ENCODE results near the gene SLC25A33.
"Not testable (repeated sequence)": the region's sequence is repeated elsewhere in the genome, so short reads cannot be mapped to it uniquely, and the experiment has no call there.

The SLC25A33 gene

DNA sequence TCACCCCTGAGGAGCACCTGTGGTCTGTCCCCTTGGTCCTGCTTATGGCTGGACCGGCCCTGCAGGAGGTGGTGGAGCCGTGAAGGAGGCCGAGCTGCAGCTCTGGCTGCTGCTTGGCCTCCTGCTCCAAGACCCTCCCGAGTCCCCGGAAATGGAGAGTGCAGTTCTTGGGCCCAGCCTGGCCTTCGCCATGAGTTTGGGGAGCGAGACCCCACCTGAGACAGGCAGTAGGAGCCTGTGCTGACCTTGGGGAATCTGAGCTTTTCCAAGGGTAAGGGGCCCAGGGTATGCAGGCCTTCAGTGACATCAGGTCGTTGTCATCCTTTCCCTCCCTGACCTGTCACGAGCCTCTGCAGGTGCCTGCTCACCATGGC is 63.5 kb downstream of the SLC25A33 start:
- DNase-seq: no peak

DNA sequence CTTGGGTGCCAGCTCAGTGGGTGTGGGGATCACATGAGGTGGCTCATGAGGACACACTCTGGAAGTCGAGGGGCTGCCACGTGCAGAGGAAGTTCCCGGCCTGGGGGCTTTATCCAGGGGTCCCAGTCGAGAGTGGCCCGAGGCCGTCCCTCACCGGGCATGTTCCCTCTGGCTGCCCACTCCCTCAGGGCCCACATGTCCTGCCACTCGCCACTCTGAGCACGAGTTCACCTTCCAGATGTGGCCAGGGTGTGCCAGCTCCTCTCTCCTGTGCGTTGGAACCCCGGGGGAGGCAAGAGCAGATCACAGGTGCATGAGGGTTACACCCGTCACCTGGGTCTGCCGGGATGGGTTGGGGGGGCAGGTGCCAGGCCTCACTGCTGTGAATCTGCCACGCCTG is 64.0 kb downstream of the SLC25A33 start:
- no peak for DNase-seq

DNA sequence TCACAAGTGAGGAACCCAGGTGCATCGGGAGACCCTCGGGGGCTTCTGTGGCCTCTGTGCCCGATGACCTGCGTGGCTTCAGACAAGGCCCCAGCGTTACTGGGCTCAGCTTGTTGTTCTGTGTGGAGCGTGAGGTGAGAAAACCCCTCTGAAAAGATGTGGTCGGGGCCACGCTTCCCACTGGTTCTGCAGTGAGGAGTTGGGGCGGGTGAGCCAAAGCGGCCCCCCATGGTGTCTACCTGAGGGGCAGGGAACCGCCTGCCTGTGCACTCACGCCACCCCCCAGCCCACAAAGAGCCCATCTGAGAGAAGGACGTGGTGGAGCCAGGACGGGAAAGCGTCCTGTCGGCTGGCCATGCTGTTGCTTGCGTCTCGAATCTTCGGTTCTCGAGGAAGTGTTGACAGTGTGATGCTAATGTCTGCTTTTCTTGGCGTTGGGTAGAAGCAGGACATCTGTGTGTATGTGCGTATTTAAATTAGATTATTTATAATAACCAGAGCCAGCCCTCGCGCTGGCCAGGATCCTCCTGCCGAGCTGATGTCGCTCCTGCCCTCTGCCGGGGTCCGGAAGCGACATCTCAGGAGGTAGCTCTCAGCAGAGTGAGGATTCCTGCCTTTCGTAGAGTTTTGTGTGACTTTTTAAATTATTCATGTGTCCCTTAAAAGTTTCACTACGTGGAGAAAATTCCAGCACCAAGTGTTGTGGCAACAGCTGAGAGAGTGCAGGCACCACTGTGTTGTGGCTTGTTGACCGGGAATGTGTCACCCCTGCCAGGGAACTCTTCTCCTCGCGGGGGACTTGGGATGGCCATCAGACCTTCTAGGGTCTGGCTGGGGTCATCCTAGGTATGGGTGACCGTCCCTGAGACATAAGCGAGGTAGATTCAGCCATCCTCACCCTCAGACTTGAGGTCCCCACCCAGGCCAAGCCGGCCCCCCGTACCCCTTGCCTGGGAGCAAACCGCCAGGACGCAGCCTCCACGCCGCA is 64.8 kb downstream of the SLC25A33 start:
- no peak for DNase-seq

DNA sequence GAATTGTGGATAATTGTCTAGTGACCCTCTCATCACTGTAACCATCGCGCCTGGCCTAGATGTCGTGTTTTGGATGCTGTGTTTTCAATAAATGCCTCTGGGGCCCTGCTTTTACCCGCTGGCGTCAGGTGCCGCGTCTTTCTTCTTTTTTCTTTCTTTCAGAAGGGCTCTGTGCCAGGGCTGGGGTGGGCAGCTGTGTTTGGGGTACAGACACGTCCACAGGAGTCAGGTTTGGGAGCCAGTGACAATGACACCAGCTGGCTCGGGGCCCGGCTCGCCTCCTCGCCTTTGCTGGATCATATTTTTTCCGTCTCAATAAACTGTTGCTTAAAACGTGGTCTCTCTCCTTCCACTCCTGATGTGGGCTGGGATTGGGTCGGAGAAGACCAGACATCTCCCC is 65.6 kb downstream of the SLC25A33 start:
- no peak for DNase-seq

DNA sequence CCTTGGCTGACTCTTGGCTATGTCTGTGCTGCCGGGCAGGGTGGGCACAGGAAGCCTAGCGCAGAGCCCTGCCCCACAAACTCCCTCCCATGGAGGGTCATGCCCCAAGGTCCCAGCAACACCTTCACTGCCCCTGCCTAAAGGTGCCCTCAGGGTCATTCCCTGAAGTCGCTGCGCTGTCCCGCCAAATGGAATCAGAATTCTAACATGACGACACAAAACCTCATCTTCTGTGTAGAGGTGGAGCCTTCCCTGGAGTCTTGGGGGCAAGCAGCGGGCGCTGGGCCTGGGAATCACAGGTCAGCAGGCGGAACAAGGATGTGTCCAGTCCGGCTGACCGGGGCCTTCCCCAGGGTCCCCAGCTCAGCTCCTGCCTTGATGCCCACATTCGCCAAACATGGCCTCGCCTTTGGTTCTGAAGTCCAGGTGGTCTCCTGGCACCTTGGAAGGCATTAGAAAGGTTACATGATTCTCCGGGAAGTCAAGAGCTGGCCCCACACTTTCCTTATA is 66.7 kb downstream of the SLC25A33 start:
- DNase-seq: no peak

DNA sequence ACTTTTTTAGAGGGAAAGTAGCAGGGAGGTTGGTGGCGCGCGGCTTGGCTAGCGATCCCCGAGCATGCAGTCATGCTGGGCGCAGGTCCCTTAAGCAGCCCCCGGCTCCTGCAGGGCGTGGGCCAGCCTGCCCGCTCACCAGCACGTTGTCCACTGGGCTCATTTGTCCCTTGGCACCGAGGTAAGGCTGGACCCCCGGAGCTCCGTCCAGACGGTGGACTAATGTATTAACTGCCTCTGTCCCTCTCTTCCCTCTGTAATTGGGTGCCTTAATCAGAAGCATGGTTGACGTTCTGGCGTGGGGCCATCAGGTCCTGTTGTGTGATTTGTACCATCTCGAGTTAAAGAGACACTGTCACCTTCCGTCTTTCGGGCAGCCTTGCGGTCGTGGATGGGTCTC is 67.2 kb downstream of the SLC25A33 start:
- DNase-seq: no peak

DNA sequence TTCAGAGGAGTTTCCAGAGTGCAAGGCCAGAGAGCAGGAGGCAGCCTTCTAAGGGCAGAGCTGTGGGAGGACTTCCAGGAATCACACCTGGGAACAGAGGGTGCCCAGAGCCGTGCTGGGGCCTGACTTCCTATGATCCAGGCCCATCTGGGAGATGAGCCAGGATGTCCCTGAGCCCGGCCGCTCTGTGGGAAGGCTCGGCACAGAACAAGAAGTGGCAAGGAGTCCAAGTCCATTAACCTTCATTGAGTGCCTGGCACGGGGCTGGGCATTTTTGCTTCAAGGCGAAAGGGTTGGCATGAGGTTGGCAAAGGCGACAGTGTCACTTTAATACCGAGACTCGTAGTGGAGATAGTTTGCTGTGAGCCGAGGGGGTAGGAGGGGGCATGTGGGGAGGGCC is 67.7 kb downstream of the SLC25A33 start:
- DNase-seq: no peak

DNA sequence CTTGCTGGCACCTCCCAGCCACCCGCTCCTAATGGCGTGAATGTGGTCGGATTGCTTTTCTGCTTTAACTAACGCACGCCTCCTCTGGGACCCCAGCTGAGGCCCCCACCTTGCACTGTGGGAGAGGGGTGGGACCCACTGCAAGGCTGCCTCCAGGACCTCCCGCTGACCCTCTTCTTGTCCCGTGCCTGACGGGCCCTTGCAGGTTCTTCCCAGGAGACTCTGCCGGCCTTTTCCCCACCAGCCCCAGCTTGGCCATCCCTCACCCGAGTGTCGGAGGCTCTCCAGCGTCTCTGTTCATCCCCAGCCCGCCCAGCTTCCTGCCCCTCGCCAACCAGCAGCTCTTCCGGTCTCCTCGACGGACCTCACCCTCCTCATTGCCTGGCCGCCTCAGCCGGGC is 68.1 kb downstream of the SLC25A33 start:
- no peak for DNase-seq

DNA sequence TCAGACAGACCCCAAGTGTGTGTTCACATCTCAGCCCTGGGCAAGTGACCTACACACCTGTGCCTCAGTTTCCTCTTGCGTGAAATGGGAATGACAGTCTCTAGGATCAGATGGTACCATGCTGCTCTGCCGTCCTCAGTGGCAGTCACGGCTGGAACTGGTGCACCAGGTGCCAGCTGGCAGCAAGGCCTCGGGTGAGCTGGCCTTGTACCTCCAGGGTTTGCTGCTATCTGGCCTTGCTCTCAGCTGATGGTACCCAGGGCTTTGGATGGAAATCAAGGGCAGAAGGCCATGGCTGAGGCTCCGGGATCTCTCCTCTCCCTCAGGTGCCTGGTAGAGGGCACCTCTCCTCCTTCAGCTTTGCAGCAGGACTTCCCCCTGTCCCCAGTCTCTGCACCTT is 70.7 kb downstream of the SLC25A33 start:
- DNase-seq: no peak

DNA sequence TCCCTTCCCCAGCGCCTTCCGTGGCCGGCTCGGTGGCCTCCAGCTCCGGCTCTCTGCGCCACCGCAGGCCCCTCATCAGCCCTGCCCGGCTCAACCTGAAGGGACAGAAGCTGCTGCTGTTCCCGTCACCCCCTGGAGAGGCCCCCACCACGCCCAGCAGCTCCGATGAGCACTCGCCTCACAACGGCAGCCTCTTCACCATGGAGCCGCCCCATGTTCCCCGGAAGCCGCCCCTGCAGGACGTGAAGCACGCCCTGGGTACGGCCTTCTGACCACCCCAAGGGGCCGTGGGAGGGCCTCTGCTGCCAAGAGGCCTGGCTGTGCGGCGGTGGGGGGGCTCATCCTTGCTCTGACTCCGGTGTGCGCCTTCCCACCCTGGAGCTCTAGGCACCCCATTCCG is 71.3 kb downstream of the SLC25A33 start:
- DNase-seq: no peak

DNA sequence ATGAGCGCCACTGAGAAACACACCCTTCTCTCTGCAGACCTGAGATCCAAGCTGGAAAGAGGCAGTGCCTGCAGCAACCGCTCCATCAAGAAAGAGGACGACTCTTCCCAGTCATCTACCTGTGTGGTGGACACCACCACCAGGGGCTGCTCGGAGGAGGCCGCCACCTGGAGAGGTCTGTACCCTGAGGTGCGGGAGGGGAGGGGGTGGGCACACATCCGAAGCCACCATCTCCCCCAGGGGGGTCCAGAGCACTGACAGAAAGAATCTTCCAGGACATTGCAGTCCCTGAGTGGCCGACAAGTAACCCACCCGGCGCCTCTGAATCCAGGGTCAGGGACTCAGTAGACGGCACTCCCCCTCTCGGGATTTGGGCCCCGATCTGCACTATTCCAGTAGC is 72.5 kb downstream of the SLC25A33 start:
- DNase-seq: no peak

DNA sequence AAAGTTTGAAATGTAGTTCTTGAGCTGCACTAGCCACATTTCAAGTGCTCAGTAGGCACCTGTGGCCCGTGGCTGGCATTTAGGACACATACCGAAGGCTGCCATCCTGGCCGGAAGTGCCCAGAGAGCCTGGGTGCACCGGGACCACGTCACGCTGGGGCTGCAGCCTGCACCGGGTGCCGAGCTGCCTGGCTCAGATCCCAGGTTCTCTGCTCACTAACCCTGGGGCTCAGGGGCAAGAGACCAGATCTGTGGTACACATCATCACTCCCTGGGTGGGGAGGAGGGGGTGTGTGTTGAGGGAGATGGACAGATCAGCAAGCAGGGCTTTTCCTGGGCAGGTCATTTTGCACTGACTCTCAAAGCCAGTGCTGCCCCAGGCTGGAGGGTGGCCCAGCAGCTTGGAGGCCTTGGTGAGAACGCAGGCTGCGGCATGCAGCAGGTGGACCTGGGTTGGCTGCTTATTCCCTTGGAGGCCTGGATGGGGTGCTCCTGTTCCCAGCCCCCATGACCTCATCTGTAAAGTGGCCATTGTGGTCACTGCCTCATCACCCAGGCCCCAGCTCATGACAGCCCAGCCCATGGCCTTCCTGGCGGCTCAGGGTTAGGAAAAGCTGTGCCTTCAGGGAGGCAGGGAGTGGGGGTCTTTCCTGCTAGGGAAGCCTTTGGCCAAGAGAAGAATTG is 73.0 kb downstream of the SLC25A33 start:
- DNase-seq: no peak

DNA sequence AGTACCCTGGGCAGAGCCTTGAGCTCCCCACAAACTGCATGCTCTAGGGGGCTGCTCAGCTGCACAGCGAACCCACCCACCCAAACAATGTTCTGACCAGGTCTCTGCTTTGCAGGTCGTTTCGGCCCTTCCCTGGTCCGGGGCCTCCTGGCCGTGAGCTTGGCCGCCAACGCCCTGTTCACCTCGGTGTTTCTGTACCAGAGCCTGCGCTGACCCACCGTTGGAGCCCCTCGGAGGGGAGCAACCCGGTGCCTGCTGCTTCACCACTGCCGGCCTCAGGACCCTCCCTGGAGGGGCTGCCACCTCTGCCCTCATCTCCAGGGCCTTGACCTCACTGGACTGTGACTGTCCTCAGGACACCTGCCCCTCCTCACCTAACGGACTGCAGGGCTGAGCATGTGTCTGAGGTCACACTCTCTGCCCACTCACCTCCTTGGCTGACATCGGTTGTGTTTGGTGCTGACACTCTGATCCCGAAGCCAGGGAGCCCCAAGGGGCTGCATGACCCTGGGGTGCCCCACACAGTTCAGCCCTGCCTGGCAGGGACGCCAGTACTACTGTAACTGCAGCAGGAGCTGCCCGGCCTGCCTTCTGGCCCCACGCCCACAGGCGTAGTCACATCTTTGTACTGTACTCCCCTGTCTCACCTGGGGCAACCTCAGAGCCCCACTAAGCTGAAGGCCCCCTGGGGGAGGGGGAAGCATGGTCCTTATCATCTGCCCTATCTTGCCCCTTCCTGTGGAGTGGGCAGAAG is 73.8 kb downstream of the SLC25A33 start:
- no peak for DNase-seq

DNA sequence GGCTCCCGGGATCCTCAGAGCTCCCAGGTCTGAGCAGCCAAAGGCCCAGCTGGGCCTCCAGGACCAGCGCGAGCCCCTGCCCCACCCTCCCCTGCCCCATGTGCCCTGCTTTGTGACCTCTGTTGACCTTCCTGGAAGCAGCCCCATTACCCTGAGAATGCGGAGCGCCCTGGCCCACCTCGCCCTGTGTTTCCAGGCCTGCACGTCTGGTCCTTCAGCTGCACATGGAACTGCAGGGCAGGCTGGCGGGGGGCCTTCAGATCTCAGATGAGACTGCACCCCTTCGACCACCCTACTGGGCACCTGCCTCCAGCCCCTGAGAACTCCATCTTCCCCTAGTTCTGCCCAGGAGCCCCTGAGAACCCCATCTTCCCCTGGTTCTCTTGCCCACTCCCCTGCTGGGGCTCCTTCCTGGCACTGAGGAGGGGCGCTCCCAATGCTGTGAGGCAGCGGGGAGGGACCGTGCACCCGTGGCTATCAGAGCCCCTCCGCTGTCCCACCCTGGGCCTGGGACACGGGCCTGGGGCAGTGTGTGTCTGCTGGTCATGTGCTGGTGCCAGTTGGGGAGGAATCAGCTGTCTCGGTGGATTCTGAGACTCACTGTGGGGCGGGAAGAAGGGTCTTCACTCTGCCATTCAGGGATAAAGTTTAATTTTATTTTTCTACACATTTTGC is 74.5 kb downstream of the SLC25A33 start:
- no peak for DNase-seq

DNA sequence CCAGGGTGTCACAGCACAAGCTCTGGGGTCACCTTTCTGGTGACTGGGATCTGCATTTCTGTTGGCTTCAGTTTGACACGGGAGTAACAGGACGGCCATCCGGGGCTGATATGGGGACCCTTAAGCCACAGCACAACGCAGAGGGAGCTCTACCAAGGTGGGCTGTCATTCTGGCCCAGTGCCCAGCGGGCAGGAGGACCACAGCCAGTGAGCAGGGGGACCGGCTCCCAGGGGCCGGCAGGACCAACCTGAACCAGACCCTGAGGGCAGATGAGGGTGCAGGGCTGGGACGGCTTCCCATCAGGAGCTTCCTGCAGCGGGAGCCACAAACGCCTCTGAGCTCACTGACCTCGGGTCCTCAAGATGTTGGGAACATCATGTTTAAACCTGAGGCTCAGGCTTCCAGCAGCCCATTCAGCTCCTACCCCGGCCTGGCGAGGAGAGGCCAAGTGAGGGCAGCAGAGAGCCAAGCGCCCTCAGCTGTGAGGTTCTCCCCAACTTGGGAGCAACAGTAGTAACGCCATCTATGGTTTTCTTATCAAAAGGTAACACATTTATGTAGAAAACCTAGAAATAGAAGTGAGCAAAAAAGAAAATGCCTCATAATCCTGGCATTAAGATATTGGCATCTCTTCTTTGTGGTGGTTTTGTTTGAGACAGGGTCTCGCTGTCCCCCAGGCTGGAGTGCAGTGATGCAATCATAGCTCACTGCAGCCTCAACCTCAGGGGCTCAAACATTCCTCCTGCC is 76.2 kb downstream of the SLC25A33 start:
- no peak for DNase-seq

DNA sequence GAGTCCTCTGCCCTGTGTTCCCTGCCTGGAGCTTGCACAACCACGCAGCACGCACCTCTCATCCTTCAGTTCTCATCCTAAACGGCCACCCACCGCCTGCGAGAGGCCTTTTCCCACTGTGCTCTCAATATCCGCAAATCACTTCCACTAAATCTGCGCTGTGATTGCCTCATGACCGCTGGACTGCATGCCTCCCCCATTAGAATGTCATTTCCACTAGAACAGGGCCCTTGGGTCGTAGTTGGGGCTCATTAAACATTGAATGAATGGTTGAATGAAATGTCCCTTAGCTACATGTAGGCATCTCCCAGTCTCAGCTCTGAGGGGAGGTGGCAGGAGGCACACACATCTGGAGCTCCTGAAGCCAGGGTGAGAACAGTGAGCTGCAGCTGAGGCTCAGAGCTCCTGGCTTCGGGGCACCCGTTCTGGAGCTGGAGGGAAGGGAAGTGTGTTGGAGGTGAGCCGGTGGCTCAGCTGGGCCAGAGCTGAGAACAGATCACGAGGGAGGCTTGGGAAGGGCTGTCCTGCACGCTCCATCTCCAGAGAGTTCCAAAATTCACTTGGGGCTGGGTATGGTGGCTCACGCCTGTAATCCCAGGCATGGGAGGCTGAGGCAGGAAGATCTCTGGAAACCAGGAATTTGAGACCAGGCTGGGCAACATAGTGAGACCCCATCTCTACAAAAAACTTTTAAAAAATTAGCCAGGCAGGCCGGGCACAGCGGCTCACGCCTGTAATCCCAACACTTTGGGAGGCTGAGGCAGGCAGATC is 79.8 kb downstream of the SLC25A33 start:
- DNase-seq: no peak

DNA sequence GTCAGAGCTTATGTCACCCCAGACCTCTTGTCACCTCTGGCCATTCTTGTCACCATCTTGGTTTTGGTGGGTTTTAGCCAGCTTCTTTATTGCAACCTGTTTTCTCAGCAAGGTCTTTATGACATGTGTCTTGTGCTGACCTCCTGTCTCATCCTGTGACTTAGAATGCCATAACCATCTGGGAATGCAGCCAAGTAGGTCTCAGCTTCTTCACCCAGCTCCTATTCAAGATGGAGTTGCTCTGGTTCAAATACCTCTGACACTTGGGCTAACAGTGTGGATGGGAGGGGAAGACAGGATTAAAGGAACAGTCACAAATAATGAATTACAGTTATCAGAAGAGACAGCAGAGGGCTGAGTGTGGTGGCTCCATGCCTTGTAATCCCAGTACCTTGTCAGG is 81.8 kb downstream of the SLC25A33 start:
- DNase-seq: no peak

DNA sequence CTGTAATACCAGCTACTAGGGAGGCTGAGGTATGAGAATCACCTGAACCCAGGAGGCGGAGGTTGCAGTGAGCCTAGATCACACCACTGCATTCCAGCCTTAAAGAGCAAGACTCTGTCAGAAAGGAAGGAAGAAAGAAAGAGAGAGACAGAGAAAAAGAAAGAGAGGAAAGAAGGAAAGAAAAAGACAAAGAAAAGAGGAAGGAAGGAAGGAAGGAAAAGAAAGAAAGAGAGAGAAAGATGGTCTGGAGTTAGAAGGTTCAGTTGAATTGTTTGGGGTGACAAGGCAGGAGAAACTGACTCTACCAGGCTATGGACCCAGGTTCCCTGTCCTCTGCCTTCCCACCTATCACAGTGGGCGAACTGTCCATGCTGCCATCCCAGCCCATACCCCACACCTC is 84.8 kb downstream of the SLC25A33 start:
- no peak for DNase-seq

DNA sequence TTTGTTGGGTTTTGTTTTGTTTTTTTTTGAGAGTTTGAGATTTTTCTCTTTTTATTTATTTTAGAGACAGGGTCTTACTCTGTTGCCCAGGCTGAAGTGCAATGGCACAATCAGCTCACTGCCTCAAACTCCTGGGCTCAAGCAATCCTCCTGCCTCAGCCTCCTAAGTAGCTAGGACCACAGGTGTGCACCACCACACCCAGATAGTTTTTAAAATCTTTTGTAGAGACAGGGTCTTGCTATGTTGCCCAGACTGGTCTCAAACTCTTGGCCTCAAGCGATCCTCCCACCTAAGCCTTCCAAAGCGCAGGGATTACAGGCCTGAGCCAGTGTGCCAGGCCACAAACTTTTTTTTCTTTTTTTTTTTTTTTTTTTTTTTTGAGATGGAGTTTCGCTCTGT is 85.8 kb downstream of the SLC25A33 start:
- DNase-seq: not testable (repeated sequence)

DNA sequence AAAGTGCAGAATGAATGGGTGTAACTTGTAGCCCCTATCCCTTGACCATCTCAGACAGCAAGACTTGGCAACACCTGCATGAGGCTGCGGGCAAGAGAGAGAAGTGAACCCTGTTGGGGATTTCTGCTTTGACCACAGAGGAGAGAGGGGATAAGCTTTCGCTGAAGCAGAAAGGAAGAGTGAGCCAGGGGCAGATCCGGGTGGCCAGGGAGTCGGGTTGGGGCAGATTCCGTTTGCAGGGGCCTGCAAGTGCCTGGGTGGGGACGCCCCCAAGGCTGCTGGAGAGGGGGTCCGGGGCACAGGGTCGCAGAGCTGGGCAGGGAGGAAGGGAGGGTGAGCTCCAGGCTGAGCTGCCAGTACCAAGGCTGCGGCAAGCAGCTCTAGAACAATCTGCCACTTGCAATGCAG is 86.9 kb downstream of the SLC25A33 start:
- no peak for DNase-seq

All from kidney glomerular epithelial cell (primary cell).